PC-9 (cell line): ENCODE data around the gene CD27. TPM values are rescaled to one million over a fixed set of nuclear protein-coding genes. Genes with fewer than 3 reads are reported as not detected.
"Not testable (repeated sequence)": the region's sequence is repeated elsewhere in the genome, so short reads cannot be mapped to it uniquely, and the experiment has no call there.

Source experiments
- BruUV-seq: library from RNA; stranded (reverse); fragments of 400-500 nt; replicated peaks from 2 replicates; lab custom pipeline; 2021; lab: Mats Ljungman, UMichigan
- CTCF ChIA-PET: fragments of 300-600 bp; sonication (Branson Sonifier 250); formaldehyde crosslinking; loops from one replicate; lab custom pipeline; 2022; ENCODE audit warnings: antibody characterized with exemption; lab: Charles Lee
- POLR2A ChIA-PET: fragments of 300-600 bp; sonication (Branson Sonifier 250); formaldehyde crosslinking; loops from one replicate; lab custom pipeline; 2022; ENCODE audit warnings: antibody characterized with exemption; ENCODE audit not compliant: unreplicated experiment; lab: Charles Lee
- DNase-seq, 2 experiments: peaks; one replicate each; pipeline versions ENCODE4 v3.0.0 to v3.0.0-alpha.2; 2015 to 2022; ENCODE audit warnings: mixed read lengths in 1 of 2
- H2AFZ ChIP-seq: fragments of 200-600 bp; sonication (generic); 2 replicates; pipeline ENCODE4 v1.8.1; 2017; ENCODE audit warnings: antibody characterized with exemption
- H3F3A ChIP-seq: fragments of 200-600 bp; sonication (generic); 2 replicates; pipeline ENCODE4 v1.8.1; 2017; ENCODE audit warnings: antibody characterized with exemption, mild to moderate bottlenecking, low read depth; ENCODE audit not compliant: insufficient read depth
- H3K27ac ChIP-seq: fragments of 200-600 bp; sonication (generic); 2 replicates; pipeline ENCODE4 v1.6.1; 2016; ENCODE audit warnings: mixed run types
- H3K27me3 ChIP-seq: fragments of 200-600 bp; sonication (generic); 2 replicates; pipeline ENCODE4 v1.6.1; 2016; ENCODE audit warnings: low read depth, mixed run types; ENCODE audit not compliant: insufficient read depth
- H3K36me3 ChIP-seq: fragments of 200-600 bp; sonication (generic); 2 replicates; pipeline ENCODE4 v1.6.1; 2016; ENCODE audit warnings: low read depth, mixed run types
- H3K4me1 ChIP-seq: fragments of 200-600 bp; sonication (generic); replicated peaks from 2 replicates; pipeline ENCODE4 v1.6.1; 2016; ENCODE audit warnings: mixed run types; ENCODE audit not compliant: insufficient read depth
- H3K4me2 ChIP-seq: fragments of 200-600 bp; sonication (generic); 2 replicates; pipeline ENCODE4 v1.6.1; 2017; ENCODE audit warnings: mixed run types
- H3K4me3 ChIP-seq: fragments of 200-600 bp; sonication (generic); 2 replicates; pipeline ENCODE4 v1.6.1; 2016; ENCODE audit warnings: mixed run types
- H3K79me2 ChIP-seq: fragments of 200-600 bp; sonication (generic); 2 replicates; pipeline ENCODE4 v1.6.1; 2017; ENCODE audit warnings: low read depth, mixed run types
- H3K9me2 ChIP-seq: fragments of 200-600 bp; sonication (generic); 2 replicates; pipeline ENCODE4 v1.8.1; 2017; ENCODE audit warnings: mild to moderate bottlenecking; ENCODE audit not compliant: insufficient read depth
- H3K9me3 ChIP-seq: fragments of 200-600 bp; sonication (generic); 2 replicates; pipeline ENCODE4 v1.8.1; 2016; ENCODE audit warnings: low read depth; ENCODE audit not compliant: insufficient read depth
- H4K20me1 ChIP-seq: fragments of 200-600 bp; sonication (generic); 2 replicates; pipeline ENCODE4 v1.8.1; 2017; ENCODE audit not compliant: insufficient read depth
- CTCF ChIP-seq: fragments of 200-600 bp; sonication (generic); conservative IDR thresholded peaks from 2 replicates; pipeline ENCODE4 v1.6.1; 2017; ENCODE audit warnings: mixed run types, antibody characterized with exemption, mild to moderate bottlenecking, moderate library complexity
- EZH2 ChIP-seq: fragments of 200-600 bp; sonication (generic); IDR thresholded peaks from 2 replicates; pipeline ENCODE4 v1.8.0; 2017; ENCODE audit warnings: antibody characterized with exemption, low read depth
- intact Hi-C: fragments of 100-400 bp; cut with micrococcal nuclease; formaldehyde crosslinking; loops from one replicate; pipeline ENCODE4 v1.10.0; 2022; ENCODE audit not compliant: unreplicated experiment
- total RNA-seq: library from RNA; stranded (reverse); gene quantifications from 2 replicates; pipeline ENCODE4 v1.2.3, GENCODE V29; 2021

Gene CD27
- total RNA-seq, 1 experiment from 2014 or later: not detected

GRCh38 chr12:6476489-6476888, 31.7 kb downstream of the CD27 start:
- no peaks in the 10 kb centered on the region for H3K9me2 ChIP-seq
- intact Hi-C loops: no loop called here
- peak in 1 of 2 experiments; percentile 33 for DNase-seq
- no peak overlapping the region for H2AFZ ChIP-seq
- TF ChIP-seq EZH2 (no peak), CTCF (no peak)
- H3K9me3 ChIP-seq: no peaks in the 10 kb centered on the region
- H3K27ac ChIP-seq: no peak overlapping the region
- CTCF ChIA-PET: no interaction called here
- H3K36me3 ChIP-seq: no peaks in the 10 kb centered on the region
- H3F3A ChIP-seq: peaks cover 6% of the 10 kb centered on the region
- no peaks in the 10 kb centered on the region for H4K20me1 ChIP-seq
- peaks cover 15% of the 10 kb centered on the region; the same call in 1 of the 2 replicates for H3K27me3 ChIP-seq
- no TSS peak for BruUV-seq
- no peak overlapping the region; the same call in 1 of the 2 replicates for H3K4me2 ChIP-seq
- POLR2A ChIA-PET: no interaction called here
- H3K4me3 ChIP-seq: no peak overlapping the region
- no peaks in the 10 kb centered on the region for H3K79me2 ChIP-seq
- H3K4me1 ChIP-seq: no peaks in the 10 kb centered on the region; the same call in 1 of the 2 replicates

DNA sequence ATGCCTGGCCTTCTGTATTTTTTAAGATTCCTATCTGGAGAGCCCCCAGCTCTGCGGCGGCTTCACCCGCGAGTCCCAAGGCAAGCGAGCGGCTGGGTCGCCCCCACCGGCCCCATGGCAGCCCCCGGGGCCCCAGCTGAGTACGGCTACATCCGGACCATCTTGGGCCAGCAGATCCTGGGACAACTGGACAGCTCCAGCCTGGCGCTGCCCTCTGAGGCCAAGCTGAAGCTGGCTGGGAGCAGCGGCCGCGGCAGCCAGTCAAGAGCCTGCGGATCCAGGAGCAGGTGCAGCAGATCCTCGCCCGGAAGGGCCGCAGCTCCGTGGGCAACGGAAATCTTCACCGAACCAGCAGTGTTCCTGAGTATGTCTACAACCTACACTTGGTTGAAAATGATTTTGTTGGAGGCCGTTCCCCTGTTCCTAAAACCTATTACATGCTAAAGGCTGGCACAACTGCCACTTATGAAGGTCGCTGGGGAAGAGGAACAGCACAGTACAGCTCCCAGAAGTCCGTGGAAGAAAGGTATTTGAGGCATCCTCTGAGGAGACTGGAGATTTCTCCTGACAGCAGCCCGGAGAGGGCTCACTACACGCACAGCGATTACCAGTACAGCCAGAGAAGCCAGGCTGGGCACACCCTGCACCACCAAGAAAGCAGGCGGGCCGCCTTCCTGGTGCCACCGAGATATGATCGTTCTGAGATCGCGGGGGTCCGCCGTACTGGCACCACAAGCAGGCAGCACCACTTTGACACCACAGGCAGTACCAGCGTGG, 33.0 kb downstream of the CD27 start:
- intact Hi-C loops, H3K9me2 ChIP-seq, DNase-seq, H2AFZ ChIP-seq, H3K4me1 ChIP-seq, H3F3A ChIP-seq, H3K9me3 ChIP-seq, H3K4me3 ChIP-seq, H3K4me2 ChIP-seq, BruUV-seq, H3K36me3 ChIP-seq, H3K79me2 ChIP-seq, H4K20me1 ChIP-seq, H3K27ac ChIP-seq, POLR2A ChIA-PET: not testable (repeated sequence)
- H3K27me3 ChIP-seq: peaks cover 15% of the 10 kb centered on the region; the same call in 1 of the 2 replicates
- CTCF ChIA-PET: interaction anchor here (0.7 kb wide), 2 partner anchors 10 to 71 kb away, joined by 4 to 11 read pairs; no protein-coding TSS in a partner anchor

DNA sequence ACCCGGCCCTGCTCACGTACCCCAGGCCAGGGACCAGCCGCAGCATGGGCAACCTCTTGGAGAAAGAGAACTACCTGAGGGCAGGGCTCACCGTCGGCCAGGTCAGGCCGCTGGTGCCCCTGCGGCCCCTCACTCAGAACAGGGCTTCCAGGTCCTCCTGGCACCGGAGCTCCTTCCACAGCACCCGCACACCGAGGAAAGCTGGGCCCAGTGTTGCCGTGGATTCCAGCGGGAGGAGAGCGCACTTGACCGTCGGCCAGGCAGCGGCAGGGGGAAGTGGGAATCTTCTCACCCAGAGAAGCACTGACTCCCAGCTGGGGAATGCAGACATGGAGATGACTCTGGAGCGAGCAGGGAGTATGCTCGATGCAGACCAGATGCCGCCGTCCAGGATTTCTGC, 33.7 kb downstream of the CD27 start:
- H3K4me1 ChIP-seq: no peaks in the 10 kb centered on the region
- CTCF ChIA-PET: no interaction called here
- no peak overlapping the region for H3K4me2 ChIP-seq
- peak in 1 of 2 experiments; percentile 19 for DNase-seq
- TF ChIP-seq EZH2 (no peak), CTCF (no peak)
- no peaks in the 10 kb centered on the region for H4K20me1 ChIP-seq
- no peaks in the 10 kb centered on the region for H3K9me2 ChIP-seq
- peaks cover 15% of the 10 kb centered on the region; the same call in 1 of the 2 replicates for H3K27me3 ChIP-seq
- H3K9me3 ChIP-seq: no peaks in the 10 kb centered on the region
- POLR2A ChIA-PET: interaction anchor here (0.7 kb wide), 1 partner anchor 13 kb away, joined by 4 read pairs; no protein-coding TSS in a partner anchor
- intact Hi-C loops: no loop called here
- H2AFZ ChIP-seq: no peak overlapping the region
- no peaks in the 10 kb centered on the region for H3K36me3 ChIP-seq
- H3K27ac ChIP-seq: no peak overlapping the region
- no peaks in the 10 kb centered on the region for H3K79me2 ChIP-seq
- no peak overlapping the region for H3K4me3 ChIP-seq
- H3F3A ChIP-seq: peaks cover 7% of the 10 kb centered on the region; the same call in 1 of the 2 replicates
- BruUV-seq: no TSS peak
